Measurements from ENCODE around the gene GNL3.

DNA sequence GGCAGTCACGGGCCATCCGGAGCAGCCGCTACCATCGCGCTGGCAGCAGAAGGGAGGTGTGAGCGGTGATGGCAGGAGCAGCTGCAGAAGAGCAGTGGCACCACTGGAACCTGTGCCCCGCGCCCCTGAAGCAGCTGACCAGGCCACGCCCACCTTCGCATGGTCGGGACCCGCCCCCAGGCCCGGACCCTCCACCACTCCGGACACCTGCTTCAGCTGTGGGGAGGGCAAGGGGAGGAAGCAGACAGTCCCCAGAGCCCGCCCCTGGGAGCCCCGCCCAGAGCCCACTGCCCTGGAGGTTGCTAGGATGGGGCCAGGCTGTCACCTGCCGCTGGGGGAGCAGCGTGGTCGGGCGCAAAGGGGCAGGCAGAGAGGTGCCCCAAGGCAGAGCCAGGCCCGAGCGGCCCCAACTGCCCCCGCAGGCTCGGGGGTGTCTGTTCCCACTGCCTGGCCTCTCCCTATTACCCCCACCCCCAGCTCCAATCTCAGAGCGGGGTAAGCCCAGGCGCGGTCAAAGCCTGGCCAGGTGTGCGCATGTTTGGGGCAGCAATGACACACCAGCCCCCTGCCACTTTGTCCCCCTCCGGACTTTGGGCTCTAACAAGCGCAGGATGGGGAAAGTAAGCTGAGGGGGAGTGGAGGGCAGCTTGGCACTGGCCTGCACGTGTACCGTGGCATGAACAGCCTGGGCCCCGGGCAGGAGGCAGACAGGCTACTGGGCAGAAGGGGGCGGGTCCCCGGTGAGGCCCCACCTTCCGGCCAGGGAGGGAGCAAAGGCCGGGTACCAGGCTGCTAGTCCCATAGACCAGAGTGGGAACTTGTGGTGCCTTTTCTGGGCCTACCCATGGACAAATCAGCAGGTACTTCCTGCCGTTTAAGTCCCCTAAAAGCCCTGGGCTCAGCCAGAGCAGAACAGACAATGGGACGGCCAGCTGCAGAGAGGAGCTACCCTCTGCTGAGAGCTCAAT is 28.8 kb downstream of the GNL3 start:
- no peak for TF ChIP-seq POLR2A (IDR thresholded peaks at IDR 0.05)
- TF ChIP-seq, protein P1, sequence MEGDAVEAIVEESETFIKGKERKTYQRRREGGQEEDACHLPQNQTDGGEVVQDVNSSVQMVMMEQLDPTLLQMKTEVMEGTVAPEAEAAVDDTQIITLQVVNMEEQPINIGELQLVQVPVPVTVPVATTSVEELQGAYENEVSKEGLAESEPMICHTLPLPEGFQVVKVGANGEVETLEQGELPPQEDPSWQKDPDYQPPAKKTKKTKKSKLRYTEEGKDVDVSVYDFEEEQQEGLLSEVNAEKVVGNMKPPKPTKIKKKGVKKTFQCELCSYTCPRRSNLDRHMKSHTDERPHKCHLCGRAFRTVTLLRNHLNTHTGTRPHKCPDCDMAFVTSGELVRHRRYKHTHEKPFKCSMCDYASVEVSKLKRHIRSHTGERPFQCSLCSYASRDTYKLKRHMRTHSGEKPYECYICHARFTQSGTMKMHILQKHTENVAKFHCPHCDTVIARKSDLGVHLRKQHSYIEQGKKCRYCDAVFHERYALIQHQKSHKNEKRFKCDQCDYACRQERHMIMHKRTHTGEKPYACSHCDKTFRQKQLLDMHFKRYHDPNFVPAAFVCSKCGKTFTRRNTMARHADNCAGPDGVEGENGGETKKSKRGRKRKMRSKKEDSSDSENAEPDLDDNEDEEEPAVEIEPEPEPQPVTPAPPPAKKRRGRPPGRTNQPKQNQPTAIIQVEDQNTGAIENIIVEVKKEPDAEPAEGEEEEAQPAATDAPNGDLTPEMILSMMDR (IDR thresholded peaks at IDR 0.05): no peak

Data from esophagus squamous epithelium (tissue), 4 donors.